ENCODE measurements around the gene NCF2.

Gene NCF2

GRCh38 chr1:183552441-183552840, 37.8 kb downstream of the NCF2 start:
- no peak for DNase-seq (ENCODE audit: low spot score)

- DNase-seq (ENCODE audit: low spot score): no peak
These were observed 38.3 kb downstream of the NCF2 start for GRCh38 chr1:183551924-183552323.

- DNase-seq (ENCODE audit: low spot score): no peak
These were observed 39.3 kb downstream of the NCF2 start for GRCh38 chr1:183550915-183551314.

- DNase-seq (ENCODE audit: low spot score): no peak
These were observed 42.1 kb downstream of the NCF2 start for GRCh38 chr1:183548116-183548515.

- no peak for DNase-seq (ENCODE audit: low spot score)
These were observed 43.8 kb downstream of the NCF2 start for GRCh38 chr1:183546427-183546826.

- DNase-seq (ENCODE audit: low spot score): no peak
These were observed 45.5 kb downstream of the NCF2 start for GRCh38 chr1:183544598-183545297.

GRCh38 chr1:183543619-183544204, 46.5 kb downstream of the NCF2 start:
- peak; percentile 80 for DNase-seq (ENCODE audit: low spot score)

GRCh38 chr1:183537405-183537804, 52.9 kb downstream of the NCF2 start:
- no peak for DNase-seq (ENCODE audit: low spot score)

- no peak for DNase-seq (ENCODE audit: low spot score)
These were observed 56.6 kb downstream of the NCF2 start for GRCh38 chr1:183533617-183534174.

GRCh38 chr1:183528577-183528976, 61.7 kb downstream of the NCF2 start:
- no peak for DNase-seq (ENCODE audit: low spot score)

- DNase-seq (ENCODE audit: low spot score): no peak
These were observed 68.2 kb downstream of the NCF2 start for GRCh38 chr1:183522104-183522503.

- DNase-seq (ENCODE audit: low spot score): no peak
These were observed 69.9 kb downstream of the NCF2 start for GRCh38 chr1:183520379-183520778.

- no peak for DNase-seq (ENCODE audit: low spot score)
These were observed 72.9 kb downstream of the NCF2 start for GRCh38 chr1:183517401-183517800.

- DNase-seq (ENCODE audit: low spot score): no peak
These were observed 73.5 kb downstream of the NCF2 start for GRCh38 chr1:183516725-183517124.

- peak; percentile 60 for DNase-seq (ENCODE audit: low spot score)
These were observed 75.1 kb downstream of the NCF2 start for GRCh38 chr1:183515002-183515689.

- DNase-seq (ENCODE audit: low spot score): no peak
These were observed 76.0 kb downstream of the NCF2 start for GRCh38 chr1:183514235-183514634.

GRCh38 chr1:183512450-183512849, 77.8 kb downstream of the NCF2 start:
- no peak for DNase-seq (ENCODE audit: low spot score)

GRCh38 chr1:183508694-183509093, 81.6 kb downstream of the NCF2 start:
- DNase-seq (ENCODE audit: low spot score): no peak

GRCh38 chr1:183506561-183506960, 83.7 kb downstream of the NCF2 start:
- DNase-seq (ENCODE audit: low spot score): no peak
